ENCODE measurements around the gene STUM. TPM values are rescaled to one million over a fixed set of nuclear protein-coding genes. Genes with fewer than 3 reads are reported as not detected.

STUM gene
- total and polyA plus RNA-seq, 2 donors (not counting 1 experiment from before 2014, with no cell fraction given), result 0.01 TPM; not detected in 1

- Histone ChIP-seq H3K4me3 (replicated peaks in 1 of 4; ENCODE audit: control extremely low read depth in 1 of 4, insufficient read depth in 1 of 4, low read depth in 3 of 4, low read length in 4 of 4) (no peak overlapping the region), H3K9me3 (ENCODE audit: control insufficient read depth, insufficient read depth, low read depth, low read length) (no peaks in the 10 kb centered on the region), H3K4me2 (ENCODE audit: extremely low read depth, insufficient read depth, low read length) (no peak overlapping the region), H3K9ac (ENCODE audit: insufficient read depth, low read length) (no peak overlapping the region), H3K4me1 (ENCODE audit: control insufficient read depth, extremely low read depth, insufficient read depth, low read length) (no peaks in the 10 kb centered on the region), H3K27ac (ENCODE audit: insufficient read depth, low read length) (no peak overlapping the region), H4K20me1 (ENCODE audit: control insufficient read depth, extremely low read depth, insufficient read depth, low read length) (no peaks in the 10 kb centered on the region), H3K27me3 (ENCODE audit: control insufficient read depth, insufficient read depth, low read length) (no peaks in the 10 kb centered on the region), H3K79me2 (ENCODE audit: control insufficient read depth, insufficient read depth, low read length) (no peaks in the 10 kb centered on the region), H2AFZ (ENCODE audit: low read length) (no peak overlapping the region), H3K36me3 (ENCODE audit: control insufficient read depth, insufficient read depth, low read length) (no peaks in the 10 kb centered on the region)
- DNase-seq (ENCODE audit: low read depth in 2 of 2), result no peak
- TF ChIP-seq EZH2 (IDR thresholded peaks at IDR 0.05; ENCODE audit: low read length, missing control alignments), result no peak
- no peak for TF ChIP-seq CTCF (conservative IDR thresholded peaks at IDR 0.05 in 1 of 2, IDR thresholded peaks at IDR 0.05 in 1 of 2; ENCODE audit: low read depth in 1 of 2, low read length in 2 of 2)
These were observed 11.7 kb downstream of the STUM start for GRCh38 chr1:226560243-226560642.

- Histone ChIP-seq H3K4me3 (replicated peaks in 1 of 4; ENCODE audit: control extremely low read depth in 1 of 4, insufficient read depth in 1 of 4, low read depth in 3 of 4, low read length in 4 of 4) (no peak overlapping the region), H3K27me3 (ENCODE audit: control insufficient read depth, insufficient read depth, low read length) (peaks cover 4% of the 10 kb centered on the region), H3K9me3 (ENCODE audit: control insufficient read depth, insufficient read depth, low read depth, low read length) (no peaks in the 10 kb centered on the region), H3K4me1 (ENCODE audit: control insufficient read depth, extremely low read depth, insufficient read depth, low read length) (no peaks in the 10 kb centered on the region), H3K4me2 (ENCODE audit: extremely low read depth, insufficient read depth, low read length) (no peak overlapping the region), H3K36me3 (ENCODE audit: control insufficient read depth, insufficient read depth, low read length) (no peaks in the 10 kb centered on the region), H3K9ac (ENCODE audit: insufficient read depth, low read length) (no peak overlapping the region), H4K20me1 (ENCODE audit: control insufficient read depth, extremely low read depth, insufficient read depth, low read length) (no peaks in the 10 kb centered on the region), H2AFZ (ENCODE audit: low read length) (no peak overlapping the region), H3K79me2 (ENCODE audit: control insufficient read depth, insufficient read depth, low read length) (no peaks in the 10 kb centered on the region), H3K27ac (ENCODE audit: insufficient read depth, low read length) (no peak overlapping the region)
- TF ChIP-seq CTCF (conservative IDR thresholded peaks at IDR 0.05 in 1 of 2, IDR thresholded peaks at IDR 0.05 in 1 of 2; ENCODE audit: low read depth in 1 of 2, low read length in 2 of 2) (no peak), EZH2 (IDR thresholded peaks at IDR 0.05; ENCODE audit: low read length, missing control alignments) (no peak)
- no peak for DNase-seq (ENCODE audit: low read depth in 2 of 2)
These were observed 14.4 kb downstream of the STUM start for GRCh38 chr1:226562989-226563388.

- Histone ChIP-seq H3K79me2 (ENCODE audit: control insufficient read depth, insufficient read depth, low read length) (no peaks in the 10 kb centered on the region), H3K4me3 (replicated peaks in 1 of 4; ENCODE audit: control extremely low read depth in 1 of 4, insufficient read depth in 1 of 4, low read depth in 3 of 4, low read length in 4 of 4) (no peak overlapping the region), H2AFZ (ENCODE audit: low read length) (no peak overlapping the region), H4K20me1 (ENCODE audit: control insufficient read depth, extremely low read depth, insufficient read depth, low read length) (no peaks in the 10 kb centered on the region), H3K9me3 (ENCODE audit: control insufficient read depth, insufficient read depth, low read depth, low read length) (no peaks in the 10 kb centered on the region), H3K9ac (ENCODE audit: insufficient read depth, low read length) (no peak overlapping the region), H3K27me3 (ENCODE audit: control insufficient read depth, insufficient read depth, low read length) (peaks cover 4% of the 10 kb centered on the region), H3K4me1 (ENCODE audit: control insufficient read depth, extremely low read depth, insufficient read depth, low read length) (no peaks in the 10 kb centered on the region), H3K4me2 (ENCODE audit: extremely low read depth, insufficient read depth, low read length) (no peak overlapping the region), H3K36me3 (ENCODE audit: control insufficient read depth, insufficient read depth, low read length) (no peaks in the 10 kb centered on the region), H3K27ac (ENCODE audit: insufficient read depth, low read length) (no peak overlapping the region)
- no peak for TF ChIP-seq EZH2 (IDR thresholded peaks at IDR 0.05; ENCODE audit: low read length, missing control alignments)
- no peak for TF ChIP-seq CTCF (conservative IDR thresholded peaks at IDR 0.05 in 1 of 2, IDR thresholded peaks at IDR 0.05 in 1 of 2; ENCODE audit: low read depth in 1 of 2, low read length in 2 of 2)
- DNase-seq (ENCODE audit: low read depth in 2 of 2), result no peak
These were observed 15.1 kb downstream of the STUM start for GRCh38 chr1:226563666-226564065.

All from fibroblast of lung (primary cell).